ENCODE results near the gene ZNF85.
"Not testable (repeated sequence)": the region's sequence is repeated elsewhere in the genome, so short reads cannot be mapped to it uniquely, and the experiment has no call there.

Gene ZNF85

GRCh38 chr19:20923077-20923871 lies at the start of gene ZNF85:
Gene ZNF85, plus strand, starts transcription at chr19:20923251. Its CDS starts 150 bp downstream, at chr19:20923401.
- TF ChIP-seq GATA1 (IDR thresholded peaks at IDR 0.05; ENCODE audit: low read depth, low read length): no peak
- TF ChIP-seq POLR2A (IDR thresholded peaks at IDR 0.05; ENCODE audit: low read length): peak; percentile 28
- DNase-seq: peak; percentile 85 to 88

- TF ChIP-seq GATA1 (IDR thresholded peaks at IDR 0.05; ENCODE audit: low read depth, low read length) (no peak), POLR2A (IDR thresholded peaks at IDR 0.05; ENCODE audit: low read length) (no peak)
- no peak for DNase-seq
Measured at GRCh38 chr19:20879501-20879900, 43.5 kb upstream of the ZNF85 start.

DNA sequence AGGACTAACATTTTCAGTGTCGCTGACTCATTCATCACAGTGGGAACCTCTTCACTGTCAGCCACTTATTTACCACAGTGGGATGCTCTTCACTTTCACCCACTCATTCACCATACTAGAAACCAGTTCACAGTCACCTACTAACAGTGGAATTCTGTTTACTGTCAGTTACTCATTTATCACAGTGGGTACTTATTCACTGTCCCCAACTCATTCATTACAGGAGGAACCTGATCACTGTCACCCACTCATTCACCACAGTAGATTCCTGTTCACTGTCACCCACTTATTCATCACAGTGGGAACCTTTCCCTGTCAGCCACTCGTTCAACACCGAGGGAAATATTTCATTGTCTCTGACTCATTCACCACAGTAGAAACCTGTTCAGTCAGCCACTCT lies 10.1 kb upstream of the ZNF85 start:
- no peak for TF ChIP-seq GATA1 (IDR thresholded peaks at IDR 0.05; ENCODE audit: low read depth, low read length)
- TF ChIP-seq POLR2A (IDR thresholded peaks at IDR 0.05; ENCODE audit: low read length): no peak
- DNase-seq: no peak

DNA sequence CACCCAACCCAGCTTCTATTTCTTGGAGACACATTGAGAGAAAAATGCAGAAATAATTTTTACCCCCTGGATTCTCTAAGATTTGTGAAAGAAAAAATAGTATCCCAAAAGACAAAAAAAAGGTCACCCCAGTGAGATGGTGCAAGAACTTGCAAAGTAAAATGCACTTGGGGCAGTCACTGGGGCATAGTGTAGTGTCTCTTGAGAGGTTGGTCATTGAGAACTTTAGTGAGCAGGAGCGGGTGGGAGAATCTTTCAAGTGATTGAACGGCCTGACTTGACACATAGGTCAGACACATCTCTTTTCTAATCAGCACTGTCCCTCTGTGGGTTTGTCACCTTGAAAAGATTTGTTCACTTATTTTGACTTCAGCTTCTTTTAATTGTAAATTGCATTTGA lies 2.4 kb downstream of the ZNF85 start:
- no peak for TF ChIP-seq POLR2A (IDR thresholded peaks at IDR 0.05; ENCODE audit: low read length)
- no peak for TF ChIP-seq GATA1 (IDR thresholded peaks at IDR 0.05; ENCODE audit: low read depth, low read length)
- no peak for DNase-seq

- DNase-seq: no peak
- TF ChIP-seq POLR2A (IDR thresholded peaks at IDR 0.05; ENCODE audit: low read length): no peak
- TF ChIP-seq GATA1 (IDR thresholded peaks at IDR 0.05; ENCODE audit: low read depth, low read length): no peak
Measured at GRCh38 chr19:20926796-20927195, 3.7 kb downstream of the ZNF85 start.

- TF ChIP-seq GATA1 (IDR thresholded peaks at IDR 0.05; ENCODE audit: low read depth, low read length) (no peak), POLR2A (IDR thresholded peaks at IDR 0.05; ENCODE audit: low read length) (no peak)
- no peak for DNase-seq
Measured at GRCh38 chr19:20928371-20928770, 5.3 kb downstream of the ZNF85 start.

- DNase-seq: not testable (repeated sequence)
Measured at GRCh38 chr19:20936322-20936947, 13.4 kb downstream of the ZNF85 start.

DNA sequence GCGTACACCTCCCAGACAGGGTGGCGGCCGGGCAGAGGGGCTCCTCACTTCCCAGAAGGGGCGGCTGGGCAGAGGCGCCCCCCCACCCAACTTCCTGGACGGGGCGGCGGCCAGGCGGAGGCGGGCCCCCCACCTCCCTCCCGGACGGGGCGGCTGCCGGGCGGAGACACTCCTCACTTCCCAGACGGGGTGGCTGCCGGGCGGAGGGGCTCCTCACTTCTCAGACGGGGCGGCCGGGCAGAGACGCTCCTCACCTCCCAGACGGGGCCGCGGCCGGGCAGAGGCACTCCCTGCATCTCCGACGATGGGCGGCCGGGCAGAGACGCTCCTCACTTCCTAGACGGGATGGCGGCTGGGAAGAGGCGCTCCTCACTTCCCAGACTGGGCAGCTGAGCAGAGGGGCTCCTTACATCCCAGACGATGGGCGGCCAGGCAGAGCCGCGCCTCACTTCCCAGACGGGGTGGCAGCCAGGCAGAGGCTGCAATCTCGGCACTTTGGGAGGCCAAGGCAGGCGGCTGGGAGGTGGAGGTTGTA lies 29.6 kb downstream of the ZNF85 start:
- DNase-seq: not testable (repeated sequence)

DNA sequence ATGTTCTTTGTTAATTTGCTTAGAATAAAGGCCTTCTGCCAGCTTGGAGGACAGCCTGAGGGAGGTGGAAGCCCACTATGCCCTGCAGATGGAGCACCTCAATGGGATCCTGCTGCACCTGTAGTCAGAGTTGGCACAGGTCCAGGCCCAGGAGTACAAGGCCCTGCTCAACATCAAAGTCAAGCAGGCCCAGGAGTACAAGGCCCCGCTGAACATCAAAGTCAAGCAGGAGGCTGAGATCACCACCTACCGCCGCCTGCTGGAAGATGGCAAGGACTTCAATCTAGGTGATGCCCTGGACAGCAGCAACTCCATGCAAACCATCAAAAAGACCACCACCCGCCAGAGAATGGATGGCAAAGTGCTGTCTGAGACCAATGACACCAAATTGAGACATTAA lies 41.7 kb downstream of the ZNF85 start:
- TF ChIP-seq POLR2A (IDR thresholded peaks at IDR 0.05; ENCODE audit: low read length) (no peak), GATA1 (IDR thresholded peaks at IDR 0.05; ENCODE audit: low read depth, low read length) (no peak)
- peak in 1 of 2 experiments; percentile 1 for DNase-seq

DNA sequence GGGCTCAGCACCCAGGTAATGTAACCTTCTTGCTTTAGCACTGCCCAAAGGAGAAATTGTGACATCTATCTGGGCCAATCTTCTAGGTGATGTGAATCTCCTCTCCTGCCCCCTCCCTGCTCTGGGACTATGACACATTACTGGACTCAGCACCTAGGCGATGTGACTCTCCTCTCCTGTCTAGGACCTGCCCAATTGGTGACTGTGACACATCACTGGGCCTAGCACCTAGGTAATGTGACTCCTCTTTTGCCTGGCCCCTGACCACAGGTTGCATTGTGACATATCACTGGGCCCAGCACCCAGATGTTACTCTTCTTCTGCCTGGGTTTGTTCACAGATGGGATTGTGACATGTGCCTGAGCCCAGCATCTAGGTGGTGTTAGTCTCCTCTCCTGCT lies 45.0 kb downstream of the ZNF85 start:
- DNase-seq: no peak
- TF ChIP-seq POLR2A (IDR thresholded peaks at IDR 0.05; ENCODE audit: low read length) (no peak), GATA1 (IDR thresholded peaks at IDR 0.05; ENCODE audit: low read depth, low read length) (no peak)

DNA sequence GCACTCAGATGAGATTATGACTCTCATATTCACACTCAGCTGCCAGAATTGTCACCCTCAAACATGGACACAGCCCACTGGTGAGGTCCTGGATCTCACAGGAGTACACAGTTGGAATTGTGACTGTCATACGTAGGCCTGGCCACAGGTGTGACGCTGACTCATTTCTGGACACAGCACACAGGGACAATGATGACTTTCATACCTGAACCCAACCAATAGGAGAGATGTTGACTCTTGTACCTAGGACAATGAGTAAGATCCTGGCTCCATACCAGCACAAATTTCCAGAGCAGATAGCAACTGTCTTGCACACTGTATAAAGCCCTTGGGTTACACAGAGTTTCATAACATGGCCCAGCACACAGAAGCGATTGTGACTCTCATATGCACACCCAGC lies 46.4 kb downstream of the ZNF85 start:
- TF ChIP-seq GATA1 (IDR thresholded peaks at IDR 0.05; ENCODE audit: low read depth, low read length) (no peak), POLR2A (IDR thresholded peaks at IDR 0.05; ENCODE audit: low read length) (no peak)

GRCh38 chr19:20969898-20970297 lies 46.8 kb downstream of the ZNF85 start:
- TF ChIP-seq POLR2A (IDR thresholded peaks at IDR 0.05; ENCODE audit: low read length) (no peak), GATA1 (IDR thresholded peaks at IDR 0.05; ENCODE audit: low read depth, low read length) (no peak)

More for the DNA sequence above, 46.4 kb downstream of the ZNF85 start:
- DNase-seq: no peak

GRCh38 chr19:20992788-20993187 lies 69.7 kb downstream of the ZNF85 start:
- not testable (repeated sequence) for DNase-seq

More at GRCh38 chr19:20969898-20970297, 46.8 kb downstream of the ZNF85 start:
- no peak for DNase-seq

DNA sequence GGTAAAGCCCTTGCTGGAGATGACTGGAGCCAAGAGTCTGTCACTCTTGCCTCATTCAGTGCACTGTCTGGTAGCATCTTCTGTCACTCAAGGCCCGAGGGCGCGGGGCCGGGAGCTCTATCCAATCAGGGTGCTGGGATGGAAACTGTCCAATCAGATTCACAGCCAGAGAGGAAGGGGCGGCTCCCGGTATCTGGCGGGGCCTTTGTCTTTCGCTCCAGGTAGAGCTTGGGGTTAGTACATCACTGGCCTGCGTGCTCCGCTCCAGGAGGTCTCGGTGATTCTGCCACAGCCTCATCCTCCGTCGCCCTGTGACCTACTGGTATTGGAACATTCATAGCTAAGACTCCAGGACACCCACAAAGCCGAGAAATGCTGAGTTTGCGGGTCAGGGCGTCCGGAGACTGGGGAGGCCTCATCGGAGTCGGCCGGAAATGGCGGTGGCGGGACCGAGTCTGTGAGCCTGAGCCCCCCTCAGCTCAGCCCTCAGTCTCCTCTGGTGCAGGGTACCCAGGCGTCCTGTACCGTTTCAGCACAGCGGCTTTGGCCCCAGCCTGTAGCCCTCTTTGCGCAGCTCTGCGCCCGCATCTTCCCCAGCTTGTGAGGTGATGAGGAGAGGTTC lies 76.8 kb downstream of the ZNF85 start:
- peak; percentile 36 to 42 for DNase-seq
- no peak for TF ChIP-seq GATA1 (IDR thresholded peaks at IDR 0.05; ENCODE audit: low read depth, low read length)
- TF ChIP-seq POLR2A (IDR thresholded peaks at IDR 0.05; ENCODE audit: low read length): no peak

Data from erythroblast (primary cell).